Choroid plexus epithelial cell (primary cell): ENCODE results near the gene CD300A.

Experiments used
- DNase-seq: peaks from one replicate; pipeline ENCODE4 v3.0.0-alpha.2; 2010; ENCODE audit warnings: low read depth
- H3K4me3 ChIP-seq: 2 replicates; pipeline ENCODE4 v1.5.1; 2011; ENCODE audit warnings: low read depth, mild to moderate bottlenecking, control low read depth, low read length, moderate library complexity
- TF ChIP-seq, protein P1 (sequence below): conservative IDR thresholded peaks from 2 replicates; pipeline ENCODE4 v1.5.1; 2011; ENCODE audit warnings: low read depth, mild to moderate bottlenecking, control low read depth, inconsistent platforms, low read length, moderate library complexity

The CD300A gene

DNA sequence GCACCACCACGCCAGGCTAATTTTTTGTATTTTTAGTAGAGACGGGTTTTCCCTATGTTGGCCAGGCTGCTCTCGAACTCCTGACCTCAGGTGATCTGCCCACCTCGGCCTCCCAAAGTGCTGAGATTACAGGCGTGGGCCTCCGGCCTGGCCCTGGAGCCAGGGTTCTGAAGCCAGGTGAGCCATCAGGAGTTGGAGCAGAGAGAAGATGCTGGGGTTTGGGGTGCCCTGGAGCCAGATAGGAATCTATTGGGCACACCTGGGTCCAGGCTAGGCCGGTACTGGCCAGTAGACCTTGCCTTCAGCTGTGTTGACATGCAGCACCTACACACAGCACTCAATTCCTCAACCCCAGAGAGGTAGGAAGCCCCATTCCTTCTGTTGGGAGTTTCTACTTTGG, 5.4 kb upstream of the CD300A start:
- no peak for DNase-seq
- no peak overlapping the region for H3K4me3 ChIP-seq
- TF ChIP-seq, protein P1, sequence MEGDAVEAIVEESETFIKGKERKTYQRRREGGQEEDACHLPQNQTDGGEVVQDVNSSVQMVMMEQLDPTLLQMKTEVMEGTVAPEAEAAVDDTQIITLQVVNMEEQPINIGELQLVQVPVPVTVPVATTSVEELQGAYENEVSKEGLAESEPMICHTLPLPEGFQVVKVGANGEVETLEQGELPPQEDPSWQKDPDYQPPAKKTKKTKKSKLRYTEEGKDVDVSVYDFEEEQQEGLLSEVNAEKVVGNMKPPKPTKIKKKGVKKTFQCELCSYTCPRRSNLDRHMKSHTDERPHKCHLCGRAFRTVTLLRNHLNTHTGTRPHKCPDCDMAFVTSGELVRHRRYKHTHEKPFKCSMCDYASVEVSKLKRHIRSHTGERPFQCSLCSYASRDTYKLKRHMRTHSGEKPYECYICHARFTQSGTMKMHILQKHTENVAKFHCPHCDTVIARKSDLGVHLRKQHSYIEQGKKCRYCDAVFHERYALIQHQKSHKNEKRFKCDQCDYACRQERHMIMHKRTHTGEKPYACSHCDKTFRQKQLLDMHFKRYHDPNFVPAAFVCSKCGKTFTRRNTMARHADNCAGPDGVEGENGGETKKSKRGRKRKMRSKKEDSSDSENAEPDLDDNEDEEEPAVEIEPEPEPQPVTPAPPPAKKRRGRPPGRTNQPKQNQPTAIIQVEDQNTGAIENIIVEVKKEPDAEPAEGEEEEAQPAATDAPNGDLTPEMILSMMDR: no peak

DNA sequence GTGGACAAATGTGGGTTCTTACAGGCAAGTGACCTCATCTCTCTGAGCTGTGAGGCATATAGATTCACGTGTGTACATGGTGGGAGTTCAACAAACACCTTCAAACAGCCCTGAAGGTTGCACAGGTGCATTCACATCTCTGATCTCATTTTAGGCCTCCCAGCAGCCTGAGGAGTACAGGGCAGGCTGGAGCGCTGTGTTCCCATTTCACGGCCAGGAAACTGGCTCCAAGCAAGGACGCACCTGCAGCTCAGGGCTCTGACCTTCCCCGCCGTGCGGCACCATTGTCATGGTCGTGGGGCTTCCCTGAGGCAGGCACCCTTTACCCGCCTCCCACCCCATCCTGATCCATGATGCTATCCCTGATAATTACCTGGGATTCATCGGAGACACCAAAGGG, 4.8 kb upstream of the CD300A start:
- no peak for DNase-seq
- H3K4me3 ChIP-seq: no peak overlapping the region
- TF ChIP-seq, protein P1: no peak

DNA sequence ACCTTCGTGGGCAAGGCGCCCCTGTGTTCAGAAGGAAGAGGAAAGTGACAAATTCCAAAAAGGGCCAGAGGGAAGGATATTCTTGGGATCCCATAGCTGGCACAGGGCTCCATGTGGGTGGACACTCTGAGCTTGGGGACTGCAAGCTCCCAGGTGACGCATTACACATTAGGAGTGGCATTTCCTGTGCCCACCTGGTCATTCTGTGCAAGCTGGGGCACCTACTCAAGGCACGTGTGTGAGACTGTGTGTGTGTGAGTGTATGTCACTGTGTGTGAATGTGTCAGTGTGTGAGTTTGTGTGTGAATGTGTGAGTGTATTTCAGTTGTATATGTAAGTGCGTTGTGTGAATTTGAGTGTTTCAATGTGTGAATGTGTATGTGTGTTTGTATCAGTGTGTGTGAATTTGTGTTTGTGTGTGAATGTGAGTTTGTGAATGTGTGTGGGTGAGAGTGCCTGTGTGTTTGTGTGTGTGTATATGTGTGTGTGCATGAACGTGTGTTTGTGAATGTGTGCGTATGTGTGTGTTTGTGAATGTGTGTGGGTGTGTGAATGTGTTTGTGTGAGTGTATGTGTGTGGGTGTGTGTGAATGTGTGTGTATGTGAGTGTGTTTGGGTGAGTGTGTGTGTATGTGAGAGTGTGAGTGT, 1.6 kb upstream of the CD300A start:
- H3K4me3 ChIP-seq: no peak overlapping the region
- no peak for DNase-seq
- TF ChIP-seq, protein P1: no peak

DNA sequence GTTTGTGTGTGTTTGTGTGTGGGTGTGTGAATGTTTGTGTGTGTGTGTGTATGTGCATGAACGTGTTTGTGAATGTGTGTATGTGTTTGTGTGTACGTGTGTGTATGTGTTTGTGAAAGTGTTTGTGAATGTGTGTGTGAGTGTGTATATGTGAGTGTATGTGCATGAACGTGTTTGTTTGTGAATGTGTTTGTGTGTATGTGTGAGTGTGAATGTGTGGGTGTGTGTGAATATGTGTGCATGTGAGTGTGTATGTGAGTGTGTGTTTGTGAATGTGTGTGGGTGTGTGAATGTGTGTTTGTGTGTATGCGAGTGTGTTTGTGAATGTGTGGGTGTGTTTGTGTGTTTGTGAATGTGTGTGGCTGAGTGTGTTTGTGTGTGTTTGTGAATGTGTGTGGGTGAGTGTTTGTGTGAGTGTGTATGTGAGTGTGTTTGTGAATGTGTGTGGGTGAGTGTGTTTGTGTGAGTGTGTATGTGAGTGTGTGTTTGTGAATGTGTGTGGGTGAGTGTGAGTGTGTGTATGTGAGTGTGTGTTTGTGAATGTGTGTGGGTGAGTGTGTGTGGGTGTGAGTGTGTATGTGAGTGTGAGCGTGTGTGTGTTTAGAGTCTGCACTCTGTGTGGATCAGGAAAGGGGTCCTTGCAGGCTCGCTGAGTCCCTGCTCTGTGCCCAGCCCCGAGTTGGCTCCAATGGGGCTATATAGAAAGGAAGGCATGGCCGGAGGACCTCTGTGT, 890 bp upstream of the CD300A start:
- TF ChIP-seq, protein P1: no peak
- no peak overlapping the region for H3K4me3 ChIP-seq
- no peak for DNase-seq

DNA sequence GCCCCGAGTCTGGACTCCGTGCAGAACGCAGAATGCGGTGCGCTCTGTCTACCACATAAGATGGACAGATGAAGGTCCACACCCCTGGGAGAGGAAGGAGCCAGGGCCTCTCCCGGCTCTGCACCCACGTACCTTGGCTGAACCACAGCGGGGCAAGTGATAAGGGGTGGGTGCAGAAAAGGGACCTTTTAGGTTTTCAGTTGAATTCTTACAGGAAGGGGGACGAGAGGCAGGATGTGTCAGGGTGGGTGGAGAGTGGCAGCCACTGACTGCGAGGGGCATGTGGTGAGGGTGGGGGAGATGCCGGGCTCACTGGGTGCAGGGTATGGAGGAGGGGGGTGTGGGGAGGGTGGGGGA, 372 bp downstream of the CD300A start:
- no peak overlapping the region for H3K4me3 ChIP-seq
- no peak for DNase-seq
- TF ChIP-seq, protein P1: no peak

DNA sequence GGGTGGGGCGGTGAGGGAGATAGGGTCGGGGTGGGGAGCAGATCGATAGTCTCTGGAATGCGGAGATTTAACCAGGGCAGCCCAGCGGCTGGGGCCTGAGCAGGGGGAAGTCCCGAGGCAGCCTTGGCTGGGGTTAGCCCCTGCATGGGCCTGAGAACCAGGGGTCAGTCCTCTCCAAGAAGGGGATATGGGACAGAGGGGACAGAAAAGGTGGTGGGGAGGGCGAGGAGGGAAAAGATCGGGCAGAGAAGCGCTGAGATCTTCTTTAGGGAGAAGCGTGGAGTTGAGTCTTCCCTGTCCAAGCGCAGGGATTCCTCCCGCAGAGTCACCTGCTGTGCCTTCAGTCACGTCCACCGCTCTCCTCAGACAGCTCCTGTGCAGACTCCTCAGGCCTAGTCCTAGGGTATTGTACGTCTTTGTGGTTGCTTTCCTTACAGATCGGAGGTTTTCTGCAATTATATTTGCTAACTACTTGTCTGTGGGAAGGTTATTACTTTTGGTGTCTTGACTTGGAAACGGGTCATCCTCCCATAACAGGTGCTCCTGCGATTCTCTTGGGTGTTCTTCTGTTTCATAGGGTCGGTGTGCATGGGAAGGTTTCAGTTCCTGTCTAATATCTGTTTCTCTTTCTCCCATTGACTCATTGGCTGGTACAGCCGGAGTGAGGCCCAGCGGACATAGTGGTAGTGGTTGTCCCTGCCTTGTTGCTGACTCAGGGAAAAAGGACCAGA, 952 bp downstream of the CD300A start:
- no peak for DNase-seq

More for the DNA sequence above, 952 bp downstream of the CD300A start:
- TF ChIP-seq, protein P1: no peak
- H3K4me3 ChIP-seq: no peak overlapping the region
